Activated T-cell treated with anti-CD3 and anti-CD28 coated beads, Interleukin-2, amount 50 U/mL, for 24 hours (primary cell): ENCODE measurements around the gene SPEM3.

ENCODE experiments used
- DNase-seq: peaks from one replicate; pipeline ENCODE4 v3.0.0-alpha.2; 2020
- H3K27ac Mint-ChIP-seq: 2 replicates; pipeline ENCODE4 v1.8.0; 2020; ENCODE audit warnings: mild to moderate bottlenecking, mixed read lengths
- H3K27me3 Mint-ChIP-seq: 2 replicates; pipeline ENCODE4 v1.8.0; 2020; ENCODE audit warnings: mixed read lengths
- H3K36me3 Mint-ChIP-seq: 2 replicates; pipeline ENCODE4 v1.8.0; 2020; ENCODE audit warnings: low read depth, mixed read lengths
- H3K4me1 Mint-ChIP-seq: 2 replicates; pipeline ENCODE4 v1.8.0; 2020; ENCODE audit warnings: low read depth, mixed read lengths
- H3K4me3 Mint-ChIP-seq: 2 replicates; pipeline ENCODE4 v1.8.0; 2020; ENCODE audit warnings: mild to moderate bottlenecking, moderate library complexity, mixed read lengths
- H3K9me3 Mint-ChIP-seq: 2 replicates; pipeline ENCODE4 v1.8.0; 2020; ENCODE audit warnings: mixed read lengths

SPEM3 gene

DNA sequence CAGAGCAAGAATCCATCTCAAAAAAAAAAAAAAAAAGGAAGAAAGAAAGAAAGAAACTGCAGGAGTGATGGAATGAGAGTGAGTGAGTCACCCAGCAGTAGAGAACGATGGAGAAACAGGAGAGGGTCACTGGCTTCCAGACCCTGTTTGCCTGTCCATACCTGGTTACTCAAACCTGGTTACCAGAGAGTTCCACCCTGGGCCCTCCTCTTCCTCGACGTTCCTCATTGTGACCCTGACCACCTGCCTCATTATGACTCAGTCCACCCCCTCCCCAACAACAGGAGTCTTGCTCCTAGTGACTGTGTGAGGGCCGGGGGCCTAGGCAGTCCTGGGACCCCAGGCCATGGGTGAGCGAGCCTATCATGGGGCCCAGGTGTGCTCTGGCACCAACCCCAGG, at the start of gene SPEM3:
Gene SPEM3 (plus strand): TSS at position 301 of the 400 bp plus-strand sequence. CDS start 46 bp downstream, at position 347.
- Mint-ChIP-seq H3K4me1 (no peaks in the 10 kb centered on the region), H3K27ac (no peak within 1 kb of the TSS), H3K36me3 (no peaks in the 10 kb centered on the region), H3K27me3 (no peaks in the 10 kb centered on the region), H3K4me3 (no peak within 1 kb of the TSS), H3K9me3 (no peaks in the 10 kb centered on the region)
- DNase-seq = no peak

DNA sequence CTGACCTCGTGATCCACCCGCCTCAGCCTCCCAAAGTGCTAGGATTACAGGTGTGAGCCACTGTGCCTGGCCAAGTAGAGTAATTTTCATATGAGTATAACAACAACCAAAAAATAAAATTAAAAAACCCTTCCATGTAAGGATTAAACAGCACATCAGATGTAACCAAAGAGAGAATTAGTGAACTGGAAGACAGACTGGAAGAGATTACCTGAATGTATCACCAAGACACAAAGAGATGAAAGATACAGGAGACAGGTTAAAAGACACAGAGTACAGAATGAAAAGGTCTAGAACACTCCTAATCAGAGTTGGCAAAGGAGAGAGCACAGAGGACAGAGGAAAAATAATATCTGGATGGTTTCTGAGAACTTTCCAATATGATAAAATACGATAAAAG, 49.5 kb upstream of the SPEM3 start:
- Mint-ChIP-seq H3K9me3 (no peaks in the 10 kb centered on the region), H3K27ac (no peak overlapping the region), H3K4me3 (no peak overlapping the region), H3K4me1 (peaks cover 3% of the 10 kb centered on the region), H3K27me3 (peaks cover 42% of the 10 kb centered on the region), H3K36me3 (no peaks in the 10 kb centered on the region)
- DNase-seq = no peak

DNA sequence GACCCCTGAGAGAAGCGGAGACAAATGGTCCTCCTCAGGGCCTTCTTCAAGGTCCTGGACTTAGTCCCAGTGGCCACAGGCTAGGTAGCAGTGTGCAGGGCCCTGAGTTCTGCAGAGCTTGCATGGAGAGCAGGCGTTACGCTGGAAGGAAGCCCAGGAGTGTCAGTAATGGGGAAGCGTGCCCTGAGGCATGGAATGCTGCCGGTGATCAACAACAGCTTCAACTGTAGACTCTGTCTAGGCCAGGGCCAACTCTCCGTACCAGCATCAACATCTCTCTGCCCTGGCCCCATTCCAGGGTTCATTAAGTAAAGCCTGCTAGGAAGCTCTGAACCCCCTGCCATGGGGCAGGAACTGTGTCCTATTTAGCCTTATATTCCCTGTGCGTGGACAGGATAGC, 48.3 kb upstream of the SPEM3 start:
- DNase-seq = no peak
- Mint-ChIP-seq H3K27ac (no peak overlapping the region), H3K4me1 (peaks cover 10% of the 10 kb centered on the region), H3K4me3 (no peak overlapping the region), H3K36me3 (no peaks in the 10 kb centered on the region), H3K27me3 (peaks cover 42% of the 10 kb centered on the region), H3K9me3 (no peaks in the 10 kb centered on the region)

DNA sequence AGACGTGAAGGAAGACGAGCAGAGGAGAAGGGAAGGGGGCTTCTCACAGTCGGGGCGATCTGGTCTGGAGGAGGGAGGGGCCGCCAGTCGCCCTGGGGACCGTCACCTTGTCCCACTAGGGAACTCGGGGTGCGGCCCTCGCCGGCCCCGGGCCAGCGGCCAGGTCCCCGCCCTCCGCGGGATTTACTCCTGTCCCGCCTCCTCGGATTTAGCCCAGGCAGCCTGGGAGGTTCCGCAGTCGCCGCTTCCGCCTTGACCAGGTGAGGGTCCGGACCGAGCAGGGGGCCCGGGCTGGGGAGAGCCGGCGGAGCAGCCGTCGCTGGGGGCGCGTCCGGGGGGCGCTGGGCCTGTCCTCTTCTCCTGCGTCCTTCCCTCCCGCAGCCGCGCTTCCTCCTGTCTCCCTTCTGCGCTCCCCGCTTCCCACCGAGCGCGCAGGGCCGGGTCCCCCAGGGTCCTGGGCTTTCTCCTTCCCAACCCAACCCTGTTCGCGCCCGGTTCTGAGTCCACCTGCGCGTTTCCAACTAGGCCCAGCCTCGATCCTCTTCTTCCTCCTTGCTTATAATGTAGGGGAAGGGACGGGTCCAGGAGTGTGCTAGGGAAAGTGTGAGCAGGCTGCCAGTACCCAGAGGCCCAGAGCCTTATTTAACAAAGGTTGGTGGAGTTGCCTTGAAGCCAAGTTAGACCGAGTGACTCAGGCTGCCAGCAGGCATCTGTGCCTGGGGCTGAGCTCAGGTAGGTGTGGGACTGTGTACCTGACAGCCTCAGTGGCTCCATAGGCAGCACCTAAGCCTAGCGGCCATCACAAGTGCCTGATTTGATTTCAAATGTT, 47.6 kb upstream of the SPEM3 start, which contains the start of gene TNK1:
Gene TNK1 (plus strand): TSS at position 235 of the 829 bp plus-strand sequence. CDS start 1,838 bp downstream, outside the sequence.
- no peaks in the 10 kb centered on the region for H3K36me3 Mint-ChIP-seq
- H3K4me1 Mint-ChIP-seq = peaks cover 10% of the 10 kb centered on the region
- no peak for DNase-seq
- no peak within 1 kb of the TSS for H3K4me3 Mint-ChIP-seq
- H3K9me3 Mint-ChIP-seq = no peaks in the 10 kb centered on the region
- H3K27ac Mint-ChIP-seq = peak within 1 kb of the TSS; percentile 40
- H3K27me3 Mint-ChIP-seq = peaks cover 42% of the 10 kb centered on the region

DNA sequence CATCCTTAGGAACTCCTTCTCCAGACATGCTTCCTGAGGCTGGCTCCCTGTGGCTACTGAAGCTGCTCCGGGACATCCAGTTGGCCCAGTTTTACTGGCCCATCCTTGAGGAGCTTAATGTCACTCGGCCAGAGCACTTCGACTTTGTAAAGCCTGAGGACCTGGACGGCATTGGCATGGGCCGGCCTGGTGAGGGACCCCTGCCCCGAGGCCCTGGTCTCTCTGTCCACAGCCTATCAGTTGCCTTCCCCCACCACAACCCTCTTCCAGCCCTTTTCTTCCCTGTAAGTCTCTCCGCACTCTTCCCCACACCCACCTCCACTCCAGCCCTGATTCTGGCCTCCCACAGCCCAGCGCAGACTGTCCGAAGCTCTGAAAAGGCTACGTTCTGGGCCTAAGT, 45.8 kb upstream of the SPEM3 start:
- no peaks in the 10 kb centered on the region for H3K9me3 Mint-ChIP-seq
- no peak for DNase-seq
- no peak overlapping the region for H3K4me3 Mint-ChIP-seq
- peaks cover 12% of the 10 kb centered on the region for H3K36me3 Mint-ChIP-seq
- peaks cover 10% of the 10 kb centered on the region for H3K4me1 Mint-ChIP-seq
- H3K27ac Mint-ChIP-seq = no peak overlapping the region
- peaks cover 35% of the 10 kb centered on the region for H3K27me3 Mint-ChIP-seq

DNA sequence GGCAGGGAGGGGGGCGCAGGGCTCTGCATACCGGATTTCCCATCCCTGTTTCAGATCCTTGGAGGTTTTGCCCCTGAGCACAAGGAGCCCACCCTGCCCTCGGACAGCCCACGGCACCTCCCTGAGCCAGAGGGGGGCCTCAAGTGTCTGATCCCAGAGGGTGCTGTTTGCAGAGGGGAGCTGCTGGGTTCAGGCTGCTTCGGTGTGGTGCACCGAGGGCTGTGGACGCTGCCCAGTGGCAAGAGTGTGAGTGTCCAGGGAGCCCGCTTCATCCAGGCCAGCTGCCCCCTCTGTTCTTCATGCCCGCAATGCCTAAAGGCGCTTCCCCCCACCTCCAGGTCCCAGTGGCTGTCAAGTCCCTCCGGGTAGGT, 45.3 kb upstream of the SPEM3 start:
- Mint-ChIP-seq H3K27me3 (peaks cover 35% of the 10 kb centered on the region), H3K4me1 (peaks cover 10% of the 10 kb centered on the region), H3K4me3 (peak overlapping the region; percentile 10), H3K9me3 (no peaks in the 10 kb centered on the region), H3K36me3 (peaks cover 16% of the 10 kb centered on the region), H3K27ac (no peak overlapping the region)
- no peak for DNase-seq

DNA sequence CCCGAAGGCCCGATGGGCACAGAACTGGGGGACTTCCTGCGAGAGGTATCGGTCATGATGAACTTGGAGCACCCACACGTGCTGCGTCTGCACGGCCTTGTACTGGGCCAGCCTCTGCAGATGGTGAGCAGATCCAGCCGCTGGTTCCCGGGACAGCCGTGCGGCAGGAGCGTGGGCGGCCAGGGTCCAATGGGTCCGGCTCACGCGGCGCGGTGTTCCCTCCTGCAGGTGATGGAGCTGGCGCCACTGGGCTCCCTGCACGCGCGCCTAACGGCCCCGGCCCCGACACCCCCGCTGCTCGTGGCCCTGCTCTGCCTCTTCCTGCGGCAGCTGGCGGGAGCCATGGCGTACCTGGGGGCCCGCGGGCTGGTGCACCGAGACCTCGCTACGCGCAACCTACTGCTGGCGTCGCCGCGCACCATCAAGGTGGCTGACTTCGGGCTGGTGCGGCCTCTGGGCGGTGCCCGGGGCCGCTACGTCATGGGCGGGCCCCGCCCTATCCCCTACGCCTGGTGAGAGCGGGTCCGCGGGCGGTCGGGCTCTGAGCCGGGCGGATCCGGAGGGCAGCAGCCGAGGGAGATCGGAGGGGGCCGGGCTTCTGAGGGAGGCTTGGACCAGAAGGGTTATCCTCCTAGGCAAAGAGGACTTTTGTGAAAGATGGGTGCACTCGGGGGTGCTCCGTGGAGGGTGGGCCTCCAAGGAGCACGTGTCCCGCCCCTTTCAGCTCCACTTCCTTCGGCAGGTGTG, 44.7 kb upstream of the SPEM3 start:
- DNase-seq = peak; percentile 91
- H3K4me1 Mint-ChIP-seq = peaks cover 10% of the 10 kb centered on the region

DNA sequence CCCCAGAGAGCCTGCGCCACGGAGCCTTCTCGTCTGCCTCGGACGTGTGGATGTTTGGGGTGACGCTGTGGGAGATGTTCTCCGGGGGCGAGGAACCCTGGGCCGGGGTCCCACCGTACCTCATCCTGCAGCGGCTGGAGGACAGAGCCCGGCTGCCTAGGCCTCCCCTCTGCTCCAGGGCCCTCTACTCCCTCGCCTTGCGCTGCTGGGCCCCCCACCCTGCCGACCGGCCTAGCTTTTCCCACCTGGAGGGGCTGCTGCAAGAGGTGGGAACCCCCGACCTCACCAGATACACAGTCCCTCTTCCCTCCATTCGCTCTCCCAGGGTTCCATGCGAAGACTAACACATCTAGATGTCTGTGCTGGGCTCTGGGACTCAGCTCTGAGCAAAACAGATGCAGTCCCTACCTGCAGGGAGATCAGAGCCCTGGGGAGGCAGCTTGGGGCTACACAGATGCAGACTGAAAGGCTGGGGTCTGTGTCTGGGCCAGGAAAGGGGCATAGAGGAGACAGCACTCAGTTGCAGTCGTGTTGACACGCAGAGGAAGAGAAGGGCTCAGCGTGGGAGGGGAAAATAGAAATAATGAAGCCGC, 44.1 kb upstream of the SPEM3 start:
- H3K27ac Mint-ChIP-seq = peak overlapping the region; percentile 85
- peaks cover 29% of the 10 kb centered on the region for H3K36me3 Mint-ChIP-seq
- DNase-seq = no peak
- peak overlapping the region; percentile 78 for H3K4me3 Mint-ChIP-seq
- H3K4me1 Mint-ChIP-seq = peaks cover 10% of the 10 kb centered on the region
- H3K9me3 Mint-ChIP-seq = no peaks in the 10 kb centered on the region
- H3K27me3 Mint-ChIP-seq = peaks cover 28% of the 10 kb centered on the region

More for the DNA sequence above, 44.7 kb upstream of the SPEM3 start:
- Mint-ChIP-seq H3K9me3 (no peaks in the 10 kb centered on the region), H3K36me3 (peaks cover 22% of the 10 kb centered on the region), H3K4me3 (peak overlapping the region; percentile 78), H3K27me3 (peaks cover 35% of the 10 kb centered on the region), H3K27ac (peak overlapping the region; percentile 85)

DNA sequence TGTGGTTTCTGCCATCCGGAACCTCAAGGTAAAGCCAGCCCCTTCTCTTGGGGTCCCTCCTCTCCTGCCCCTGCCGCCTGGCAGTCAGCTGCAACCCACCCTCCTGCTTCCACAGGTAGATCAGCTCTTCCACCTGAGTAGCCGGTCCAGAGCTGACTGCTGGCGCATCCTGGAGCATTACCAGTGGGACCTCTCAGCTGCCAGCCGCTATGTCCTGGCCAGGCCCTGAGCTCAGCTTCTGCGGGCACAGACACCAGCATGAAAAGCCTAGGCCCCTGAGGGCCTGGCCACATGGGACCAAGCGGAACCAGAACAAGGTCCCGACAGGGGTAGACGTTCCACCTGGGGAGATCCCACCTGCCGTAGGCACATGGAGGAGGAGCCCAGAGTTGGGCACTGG, 39.8 kb upstream of the SPEM3 start:
- no peaks in the 10 kb centered on the region for H3K27me3 Mint-ChIP-seq
- peaks cover 65% of the 10 kb centered on the region for H3K36me3 Mint-ChIP-seq
- H3K4me1 Mint-ChIP-seq = peaks cover 33% of the 10 kb centered on the region
- DNase-seq = no peak
- H3K4me3 Mint-ChIP-seq = no peak overlapping the region
- no peaks in the 10 kb centered on the region for H3K9me3 Mint-ChIP-seq
- H3K27ac Mint-ChIP-seq = no peak overlapping the region

DNA sequence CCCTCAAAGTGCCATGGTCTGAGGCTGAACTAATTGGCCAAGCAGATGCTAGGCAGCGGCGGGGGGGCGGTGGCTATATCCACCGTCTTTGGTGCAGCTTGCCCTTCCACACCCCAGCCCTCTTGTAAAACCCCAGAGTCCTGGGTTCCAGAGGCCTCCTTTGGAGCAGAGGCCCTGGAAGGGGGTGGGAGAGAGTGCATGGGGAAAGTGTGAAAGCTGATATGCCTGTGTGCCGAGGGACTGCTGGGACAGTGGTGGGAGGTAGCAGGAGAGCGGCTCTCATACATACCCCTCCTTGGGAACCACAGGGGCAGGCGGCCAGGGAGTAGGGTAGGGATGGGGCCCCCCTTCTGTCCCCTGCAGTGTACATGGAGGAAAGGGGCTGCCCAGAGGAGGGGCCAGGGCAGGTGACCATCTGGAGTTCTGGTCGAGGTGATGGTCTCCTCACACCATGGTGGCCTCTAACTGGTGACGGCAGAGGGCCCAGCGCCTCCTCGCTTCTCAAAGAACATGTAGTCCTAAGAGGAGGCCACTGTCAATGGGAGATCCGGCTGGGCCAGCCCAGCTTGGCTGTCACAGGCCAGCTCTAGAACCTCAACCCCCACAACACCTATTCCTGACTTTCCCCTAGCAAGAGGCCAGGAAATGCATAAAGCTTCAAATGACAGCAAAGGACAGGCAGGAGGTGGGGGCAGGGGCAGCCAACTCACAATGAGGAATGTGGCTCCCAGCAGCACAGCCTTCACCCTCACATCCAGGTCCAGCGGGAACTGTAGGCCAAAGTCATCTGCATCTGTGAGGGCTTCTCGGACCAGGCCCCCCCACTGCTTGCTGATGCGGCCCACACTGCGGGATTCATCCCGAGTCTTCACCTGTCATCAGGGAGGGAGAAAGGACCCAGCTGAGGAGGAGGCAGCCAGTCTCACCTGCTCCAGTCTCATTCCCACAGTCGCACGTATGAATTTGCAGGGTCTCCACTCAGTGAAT, 38.4 kb upstream of the SPEM3 start:
- peaks cover 71% of the 10 kb centered on the region for H3K36me3 Mint-ChIP-seq
- peak overlapping the region; percentile 4 for H3K27ac Mint-ChIP-seq
- peaks cover 31% of the 10 kb centered on the region for H3K4me1 Mint-ChIP-seq
- H3K9me3 Mint-ChIP-seq = no peaks in the 10 kb centered on the region
- no peaks in the 10 kb centered on the region for H3K27me3 Mint-ChIP-seq
- H3K4me3 Mint-ChIP-seq = no peak overlapping the region
- no peak for DNase-seq

DNA sequence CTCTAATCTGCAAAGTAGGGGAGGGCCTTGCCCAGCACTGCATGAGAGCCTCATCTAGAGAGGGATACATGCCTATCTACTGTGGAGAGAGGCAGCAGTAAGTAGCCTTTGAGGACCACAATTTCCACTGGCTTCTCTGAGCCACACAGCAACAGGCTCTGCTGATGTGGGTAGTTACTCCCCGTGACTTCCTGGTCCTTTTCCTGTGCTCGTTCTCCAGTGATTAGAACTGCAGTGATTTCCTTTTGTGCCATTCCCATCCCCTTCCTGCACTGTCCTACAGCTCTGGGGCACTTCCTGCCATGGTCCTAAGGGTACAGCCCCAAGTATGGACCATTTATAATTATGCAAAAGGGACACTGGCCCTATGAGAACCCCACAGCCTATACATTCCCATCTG, 37.4 kb upstream of the SPEM3 start:
- H3K27me3 Mint-ChIP-seq = no peaks in the 10 kb centered on the region
- peaks cover 71% of the 10 kb centered on the region for H3K36me3 Mint-ChIP-seq
- peak overlapping the region; percentile 74 for H3K27ac Mint-ChIP-seq
- peaks cover 31% of the 10 kb centered on the region for H3K4me1 Mint-ChIP-seq
- H3K4me3 Mint-ChIP-seq = no peak overlapping the region
- DNase-seq = no peak
- no peaks in the 10 kb centered on the region for H3K9me3 Mint-ChIP-seq

DNA sequence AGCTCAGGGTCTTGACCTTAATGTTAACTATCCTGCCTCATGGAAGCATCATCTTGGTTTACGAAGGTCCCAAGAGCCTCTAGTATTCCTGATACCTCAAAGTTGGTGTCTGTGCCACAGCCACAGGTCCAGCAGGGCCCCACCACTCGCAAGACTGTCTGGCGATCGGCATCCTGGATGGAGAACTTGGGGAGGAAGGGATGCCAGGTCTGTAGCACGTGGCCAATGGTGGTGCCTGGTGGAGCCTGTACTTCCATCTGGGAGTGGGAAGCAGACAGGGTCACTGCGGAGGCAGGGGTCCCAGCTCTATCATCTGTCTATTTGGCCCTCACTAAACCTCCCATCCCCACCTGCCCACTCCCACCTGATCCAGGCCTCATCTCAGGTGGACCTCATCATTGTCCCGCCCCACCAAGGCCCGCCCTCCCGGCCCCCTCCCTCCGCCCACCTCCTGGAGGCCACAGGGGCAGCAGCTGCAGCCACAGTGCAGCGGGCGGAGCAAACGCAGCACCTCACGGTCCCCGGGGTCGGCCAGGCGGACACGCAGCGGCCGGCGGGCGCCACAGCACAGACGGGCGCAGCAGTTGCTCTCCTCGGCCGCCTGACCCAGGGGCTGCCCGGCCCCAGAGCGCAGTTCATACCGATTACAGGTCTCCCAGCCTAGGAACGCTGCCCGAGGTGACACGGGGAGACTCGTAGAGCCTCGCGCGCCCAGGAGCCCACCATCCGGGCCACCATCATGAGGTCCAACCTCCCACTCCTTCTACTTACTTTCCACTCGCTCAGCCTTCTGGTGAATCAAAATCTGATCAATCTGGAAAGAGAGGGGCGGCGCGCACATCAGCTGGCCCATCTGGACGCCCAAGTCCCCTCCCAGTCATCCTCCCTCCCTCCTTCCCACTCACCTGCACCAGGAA, 35.7 kb upstream of the SPEM3 start:
- Mint-ChIP-seq H3K27me3 (no peaks in the 10 kb centered on the region), H3K36me3 (peaks cover 59% of the 10 kb centered on the region), H3K27ac (peak overlapping the region; percentile 79), H3K4me1 (peaks cover 31% of the 10 kb centered on the region), H3K9me3 (no peaks in the 10 kb centered on the region), H3K4me3 (peak overlapping the region; percentile 97)
- no peak for DNase-seq
